Neural progenitor cell (in vitro differentiated cells): ENCODE measurements around the gene ARRDC3.

ENCODE experiments used
- EZH2phosphoT487 ChIP-seq: fragments of 200-600 bp; sonication (generic); IDR thresholded peaks from 2 replicates; pipeline ENCODE4 v1.6.1; 2017; ENCODE audit warnings: antibody characterized with exemption
- TF ChIP-seq, protein P1 (sequence below): fragments of 200-600 bp; sonication (generic); IDR thresholded peaks from 2 replicates; pipeline ENCODE4 v1.5.1; 2017; ENCODE audit warnings: antibody characterized with exemption, mild to moderate bottlenecking

DNA sequence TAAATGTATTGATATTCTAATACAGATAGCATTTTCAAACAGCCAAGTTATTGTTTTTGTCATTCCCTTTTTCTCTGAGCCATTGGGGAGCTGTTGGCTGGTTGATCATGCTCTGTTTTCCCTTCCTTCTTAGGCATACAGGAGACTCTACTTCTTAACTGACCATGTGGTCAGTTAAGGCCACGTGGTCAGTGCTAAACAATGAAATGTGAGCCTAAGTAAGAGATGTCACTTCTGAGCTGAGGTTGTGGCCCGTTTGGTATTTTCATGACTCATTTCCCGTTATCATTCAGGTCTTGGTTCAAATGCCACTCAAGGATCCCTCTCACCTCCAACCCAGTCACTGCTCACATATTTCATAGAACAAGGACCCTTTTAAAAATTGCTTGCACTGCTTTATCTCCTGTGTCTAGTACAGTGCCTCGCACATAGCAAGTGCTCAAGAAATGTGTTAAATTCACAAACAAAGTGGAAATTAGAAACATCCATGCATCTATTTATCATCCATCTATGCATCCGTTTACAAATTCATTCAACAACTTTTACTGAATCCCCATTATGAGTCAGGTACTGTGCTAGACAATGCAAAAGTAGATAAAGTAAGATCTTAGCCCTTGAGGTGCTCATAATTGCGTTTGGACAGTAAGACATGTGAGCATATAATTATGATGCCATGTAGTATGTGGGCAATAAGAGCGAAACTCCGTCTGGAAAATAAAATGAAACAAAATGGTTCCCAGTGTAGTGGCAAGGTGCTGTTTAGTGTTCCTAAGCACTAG lies 50.7 kb downstream of the ARRDC3 start:
- no peak for TF ChIP-seq EZH2phosphoT487
- TF ChIP-seq, protein P1, sequence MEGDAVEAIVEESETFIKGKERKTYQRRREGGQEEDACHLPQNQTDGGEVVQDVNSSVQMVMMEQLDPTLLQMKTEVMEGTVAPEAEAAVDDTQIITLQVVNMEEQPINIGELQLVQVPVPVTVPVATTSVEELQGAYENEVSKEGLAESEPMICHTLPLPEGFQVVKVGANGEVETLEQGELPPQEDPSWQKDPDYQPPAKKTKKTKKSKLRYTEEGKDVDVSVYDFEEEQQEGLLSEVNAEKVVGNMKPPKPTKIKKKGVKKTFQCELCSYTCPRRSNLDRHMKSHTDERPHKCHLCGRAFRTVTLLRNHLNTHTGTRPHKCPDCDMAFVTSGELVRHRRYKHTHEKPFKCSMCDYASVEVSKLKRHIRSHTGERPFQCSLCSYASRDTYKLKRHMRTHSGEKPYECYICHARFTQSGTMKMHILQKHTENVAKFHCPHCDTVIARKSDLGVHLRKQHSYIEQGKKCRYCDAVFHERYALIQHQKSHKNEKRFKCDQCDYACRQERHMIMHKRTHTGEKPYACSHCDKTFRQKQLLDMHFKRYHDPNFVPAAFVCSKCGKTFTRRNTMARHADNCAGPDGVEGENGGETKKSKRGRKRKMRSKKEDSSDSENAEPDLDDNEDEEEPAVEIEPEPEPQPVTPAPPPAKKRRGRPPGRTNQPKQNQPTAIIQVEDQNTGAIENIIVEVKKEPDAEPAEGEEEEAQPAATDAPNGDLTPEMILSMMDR, result no peak
